Mesendoderm (in vitro differentiated cells): ENCODE measurements around the gene DTHD1. TPM values are rescaled to one million over a fixed set of nuclear protein-coding genes. Genes with fewer than 3 reads are reported as not detected.

Source experiments
- DNase-seq: peaks from one replicate; pipeline ENCODE4 v3.0.0; 2013
- H2AK5ac ChIP-seq: 2 replicates; pipeline ENCODE4 v1.6.1; 2013; ENCODE audit warnings: low read length, inconsistent platforms
- H2BK120ac ChIP-seq: 2 replicates; pipeline ENCODE4 v1.6.1; 2013; ENCODE audit warnings: low read depth, mild to moderate bottlenecking, low read length, moderate library complexity, mixed read lengths
- H2BK15ac ChIP-seq: replicated peaks from 2 replicates; pipeline ENCODE4 v1.6.1; 2013; ENCODE audit warnings: low read depth, mild to moderate bottlenecking, moderate library complexity
- H2BK5ac ChIP-seq: 2 replicates; pipeline ENCODE4 v1.6.1; 2013; ENCODE audit warnings: low read length, inconsistent platforms
- H3K18ac ChIP-seq: 2 replicates; pipeline ENCODE4 v1.6.1; 2013; ENCODE audit warnings: mild to moderate bottlenecking, low read length, mixed read lengths
- H3K23ac ChIP-seq: one replicate; pipeline ENCODE4 v1.6.1; 2013; ENCODE audit warnings: low read length
- H3K27ac ChIP-seq: 2 replicates; pipeline ENCODE4 v1.5.1; 2013; ENCODE audit warnings: low read depth, mild to moderate bottlenecking, inconsistent platforms, low read length, moderate library complexity
- H3K27me3 ChIP-seq: 2 replicates; pipeline ENCODE4 v1.6.1; 2013; ENCODE audit warnings: low read length, control low read depth, mild to moderate bottlenecking, inconsistent platforms; ENCODE audit not compliant: insufficient read depth, poor library complexity
- H3K36me3 ChIP-seq: 2 replicates; pipeline ENCODE4 v1.6.1; 2013; ENCODE audit warnings: low read length, inconsistent platforms; ENCODE audit not compliant: control insufficient read depth, insufficient read depth
- H3K4ac ChIP-seq: one replicate; pipeline ENCODE4 v1.6.1; 2013; ENCODE audit warnings: low read depth, mild to moderate bottlenecking, low read length, moderate library complexity
- H3K4me1 ChIP-seq: 2 replicates; pipeline ENCODE4 v1.6.1; 2013; ENCODE audit warnings: low read depth, low read length, inconsistent platforms; ENCODE audit not compliant: control insufficient read depth
- H3K4me2 ChIP-seq: 2 replicates; pipeline ENCODE4 v1.6.1; 2013; ENCODE audit warnings: low read length
- H3K4me3 ChIP-seq: 2 replicates; pipeline ENCODE4 v1.5.1; 2013; ENCODE audit warnings: mild to moderate bottlenecking, low read length
- H3K56ac ChIP-seq: one replicate; pipeline ENCODE4 v1.6.1; 2013; ENCODE audit warnings: low read length
- H3K79me1 ChIP-seq: 2 replicates; pipeline ENCODE4 v1.6.1; 2013; ENCODE audit warnings: low read length, inconsistent platforms
- H3K79me2 ChIP-seq: 2 replicates; pipeline ENCODE4 v1.6.1; 2013; ENCODE audit warnings: mild to moderate bottlenecking, low read length; ENCODE audit not compliant: control insufficient read depth, insufficient read depth
- H3K9ac ChIP-seq: 2 replicates; pipeline ENCODE4 v1.6.1; 2013; ENCODE audit warnings: low read length, inconsistent platforms
- H4K5ac ChIP-seq: one replicate; pipeline ENCODE4 v1.6.1; 2013; ENCODE audit warnings: low read length
- H4K8ac ChIP-seq: one replicate; pipeline ENCODE4 v1.6.1; 2013; ENCODE audit warnings: low read depth, mild to moderate bottlenecking, control low read depth, low read length, moderate library complexity
- WGBS: extraction: QIAGEN DNeasy Blood & Tissue Kit; methylation state at CpG from one replicate; pipeline ENCODE4 v1.1.7; 2013; ENCODE audit warnings: low lambda C conversion rate, missing lambda C conversion rate; ENCODE audit not compliant: insufficient coverage; ENCODE audit errors: extremely low coverage; 5-methylcytosine and 5-hydroxymethylcytosine counted together
- polyA plus RNA-seq, 2 experiments: library from polyadenylated mRNA; stranded (reverse); fragments of 200-250 nt; gene quantifications; one replicate each; pipeline ENCODE4 v1.2.3, GENCODE V29; 2013

DTHD1 gene
- not detected for polyA plus RNA-seq (2013, experiment 1 of 2)
- polyA plus RNA-seq (2013, experiment 2 of 2), result not detected

GRCh38 chr4:36281384-36282106 is at the start of gene DTHD1:
Gene DTHD1, plus strand, starts transcription at chr4:36281616. Its CDS starts 143 bp downstream, at chr4:36281759.
- Histone ChIP-seq H3K79me1 (no peaks in the 10 kb centered on the region), H3K27me3 (no peaks in the 10 kb centered on the region), H4K5ac (no peak within 1 kb of the TSS), H2BK5ac (no peak within 1 kb of the TSS), H4K8ac (no peak within 1 kb of the TSS), H3K4ac (no peak within 1 kb of the TSS), H3K27ac (no peak within 1 kb of the TSS), H2AK5ac (no peak within 1 kb of the TSS), H3K9ac (no peak within 1 kb of the TSS), H2BK120ac (no peak within 1 kb of the TSS), H3K56ac (no peak within 1 kb of the TSS), H3K4me3 (no peak within 1 kb of the TSS), H3K36me3 (no peaks in the 10 kb centered on the region), H3K18ac (no peak within 1 kb of the TSS), H3K4me1 (peaks cover 5% of the 10 kb centered on the region), H3K23ac (no peak within 1 kb of the TSS), H3K79me2 (no peaks in the 10 kb centered on the region), H2BK15ac (no peak within 1 kb of the TSS), H3K4me2 (no peak within 1 kb of the TSS)
- no peak for DNase-seq
- no CpG with 5 or more reads among the region's 5 CpGs for WGBS

- H3K4me1 ChIP-seq, result no peaks in the 10 kb centered on the region
- H4K8ac ChIP-seq, result no peak overlapping the region
- H2BK120ac ChIP-seq, result no peak overlapping the region
- H3K36me3 ChIP-seq, result no peaks in the 10 kb centered on the region
- H3K27me3 ChIP-seq, result no peaks in the 10 kb centered on the region
- no peak overlapping the region for H2BK15ac ChIP-seq
- no peaks in the 10 kb centered on the region for H3K79me1 ChIP-seq
- no peak overlapping the region for H3K4me3 ChIP-seq
- no peak overlapping the region for H3K23ac ChIP-seq
- no peak overlapping the region for H3K27ac ChIP-seq
- H3K4me2 ChIP-seq, result no peak overlapping the region
- no peak overlapping the region for H3K9ac ChIP-seq
- no CpG with 5 or more reads among the region's 10 CpGs for WGBS
- no peak for DNase-seq
- H3K79me2 ChIP-seq, result no peaks in the 10 kb centered on the region
- H2AK5ac ChIP-seq, result no peak overlapping the region
- no peak overlapping the region for H4K5ac ChIP-seq
- H3K4ac ChIP-seq, result no peak overlapping the region
- H2BK5ac ChIP-seq, result no peak overlapping the region
- H3K56ac ChIP-seq, result no peak overlapping the region
- no peak overlapping the region for H3K18ac ChIP-seq
Observed at GRCh38 chr4:36233567-36234266, 47.7 kb upstream of the DTHD1 start.

- no peaks in the 10 kb centered on the region for H3K27me3 ChIP-seq
- H3K23ac ChIP-seq, result no peak overlapping the region
- H3K4me3 ChIP-seq, result no peak overlapping the region
- no peaks in the 10 kb centered on the region for H3K79me1 ChIP-seq
- no peak overlapping the region for H2AK5ac ChIP-seq
- no peaks in the 10 kb centered on the region for H3K36me3 ChIP-seq
- peak; percentile 88 for DNase-seq
- H3K79me2 ChIP-seq, result no peaks in the 10 kb centered on the region
- no peak overlapping the region for H3K4ac ChIP-seq
- no peak overlapping the region for H4K5ac ChIP-seq
- H3K9ac ChIP-seq, result no peak overlapping the region
- no peak overlapping the region for H2BK120ac ChIP-seq
- H3K56ac ChIP-seq, result no peak overlapping the region
- no peak overlapping the region for H2BK5ac ChIP-seq
- no peaks in the 10 kb centered on the region for H3K4me1 ChIP-seq
- H2BK15ac ChIP-seq, result no peak overlapping the region
- H3K4me2 ChIP-seq, result no peak overlapping the region
- H3K18ac ChIP-seq, result no peak overlapping the region
- no peak overlapping the region for H4K8ac ChIP-seq
- no peak overlapping the region for H3K27ac ChIP-seq
- no CpG with 5 or more reads among the region's 3 CpGs for WGBS
Observed at GRCh38 chr4:36235306-36235705, 46.1 kb upstream of the DTHD1 start.

- H3K56ac ChIP-seq, result no peak overlapping the region
- no peak overlapping the region for H2BK15ac ChIP-seq
- no CpG with 5 or more reads among the region's 2 CpGs for WGBS
- H3K27me3 ChIP-seq, result no peaks in the 10 kb centered on the region
- no peak overlapping the region for H3K4ac ChIP-seq
- no peak overlapping the region for H4K8ac ChIP-seq
- no peak overlapping the region for H3K4me3 ChIP-seq
- DNase-seq, result no peak
- no peaks in the 10 kb centered on the region for H3K36me3 ChIP-seq
- no peak overlapping the region for H3K18ac ChIP-seq
- no peak overlapping the region for H2BK120ac ChIP-seq
- no peak overlapping the region for H3K23ac ChIP-seq
- H4K5ac ChIP-seq, result no peak overlapping the region
- no peaks in the 10 kb centered on the region for H3K4me1 ChIP-seq
- no peak overlapping the region for H3K27ac ChIP-seq
- no peak overlapping the region for H3K9ac ChIP-seq
- H3K79me2 ChIP-seq, result no peaks in the 10 kb centered on the region
- no peak overlapping the region for H2AK5ac ChIP-seq
- H2BK5ac ChIP-seq, result no peak overlapping the region
- no peaks in the 10 kb centered on the region for H3K79me1 ChIP-seq
- no peak overlapping the region for H3K4me2 ChIP-seq
Observed at GRCh38 chr4:36236159-36236558, 45.3 kb upstream of the DTHD1 start.

GRCh38 chr4:36237366-36238313 is 43.8 kb upstream of the DTHD1 start:
- no CpG with 5 or more reads among the region's 4 CpGs for WGBS

More at GRCh38 chr4:36237366-36238313, 43.8 kb upstream of the DTHD1 start:
- no peak overlapping the region for H3K18ac ChIP-seq
- H2BK120ac ChIP-seq, result no peak overlapping the region
- no peaks in the 10 kb centered on the region for H3K79me1 ChIP-seq
- H3K4me3 ChIP-seq, result no peak overlapping the region
- H3K4me2 ChIP-seq, result no peak overlapping the region
- no peak overlapping the region for H2AK5ac ChIP-seq
- H4K8ac ChIP-seq, result no peak overlapping the region
- no peak overlapping the region for H3K27ac ChIP-seq
- no peak overlapping the region for H4K5ac ChIP-seq
- no peaks in the 10 kb centered on the region for H3K36me3 ChIP-seq
- H3K27me3 ChIP-seq, result no peaks in the 10 kb centered on the region
- DNase-seq, result no peak
- H3K79me2 ChIP-seq, result no peaks in the 10 kb centered on the region
- H2BK15ac ChIP-seq, result no peak overlapping the region
- H2BK5ac ChIP-seq, result no peak overlapping the region
- no peak overlapping the region for H3K23ac ChIP-seq
- H3K9ac ChIP-seq, result no peak overlapping the region
- H3K4ac ChIP-seq, result no peak overlapping the region
- H3K56ac ChIP-seq, result no peak overlapping the region
- H3K4me1 ChIP-seq, result no peaks in the 10 kb centered on the region
